Dendritic cell treated with granulocyte-macrophage colony-stimulating factor and Interleukin-4, amounts not matched to agents 40 ng/mL and 50 ng/mL, for 4 days (primary cell): Measurements from ENCODE around the gene SAP30.

Experiments
- H3K27ac Mint-ChIP-seq: one replicate; pipeline ENCODE4 v1.8.0; 2022; ENCODE audit warnings: mild to moderate bottlenecking, mixed read lengths
- H3K27me3 Mint-ChIP-seq: one replicate; pipeline ENCODE4 v1.8.0; 2022; ENCODE audit warnings: mild to moderate bottlenecking, mixed read lengths
- H3K36me3 Mint-ChIP-seq: one replicate; pipeline ENCODE4 v1.8.0; 2022; ENCODE audit warnings: low read depth, mixed read lengths
- H3K4me1 Mint-ChIP-seq: one replicate; pipeline ENCODE4 v1.8.0; 2022; ENCODE audit warnings: low read depth, mixed read lengths
- H3K4me3 Mint-ChIP-seq: one replicate; pipeline ENCODE4 v1.8.0; 2022; ENCODE audit warnings: mild to moderate bottlenecking, moderate library complexity, mixed read lengths
- H3K9me3 Mint-ChIP-seq: one replicate; pipeline ENCODE4 v1.8.0; 2022; ENCODE audit warnings: mixed read lengths
- intact Hi-C: fragments of 100-400 bp; cut with micrococcal nuclease; formaldehyde crosslinking; loops from one replicate; pipeline ENCODE4 v1.15.0; 2022

The SAP30 gene

DNA sequence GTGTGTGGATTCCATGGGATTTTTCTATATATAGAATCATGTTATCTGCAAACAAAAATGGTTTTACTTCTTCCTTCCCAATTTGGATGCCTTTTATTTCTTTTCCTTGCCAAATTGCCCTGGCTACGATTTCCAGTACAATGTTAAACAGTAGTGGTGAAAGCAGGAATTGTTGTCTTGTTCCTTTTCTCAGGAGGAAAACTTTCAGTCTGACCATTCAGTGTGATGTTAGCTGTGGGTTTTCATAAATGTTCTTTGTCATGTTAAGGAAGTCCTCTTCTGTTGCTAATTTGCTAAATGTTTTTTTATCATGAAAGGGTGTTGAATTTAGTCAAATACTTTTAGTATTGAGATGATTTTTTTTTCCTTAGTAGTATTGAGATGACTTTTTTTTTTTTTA lies 10.9 kb downstream of the SAP30 start:
- intact Hi-C loops: no loop called here
- Mint-ChIP-seq H3K4me1 (peaks cover 11% of the 10 kb centered on the region), H3K4me3 (no peak overlapping the region), H3K27me3 (no peaks in the 10 kb centered on the region), H3K36me3 (peaks cover 13% of the 10 kb centered on the region), H3K9me3 (no peaks in the 10 kb centered on the region), H3K27ac (no peak overlapping the region)

DNA sequence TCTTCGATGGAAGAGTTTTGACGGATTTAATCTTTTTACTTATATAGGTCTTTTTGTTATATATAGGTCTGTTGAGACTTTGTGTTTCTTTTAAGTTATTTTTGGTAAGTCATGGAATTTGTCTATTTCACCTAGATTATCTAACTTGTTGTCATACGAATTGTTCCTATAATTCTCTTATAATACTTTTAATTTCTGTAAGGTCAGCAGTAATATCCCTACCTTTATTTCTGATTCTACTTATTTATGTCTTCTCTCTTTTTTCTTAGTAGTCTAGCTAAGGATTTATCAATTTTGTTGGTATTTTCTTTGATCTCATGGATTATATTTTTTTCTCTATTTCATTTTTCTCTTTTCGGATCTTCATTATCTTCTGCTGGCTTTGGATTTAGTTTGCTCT lies 11.6 kb downstream of the SAP30 start:
- no peak overlapping the region for H3K4me3 Mint-ChIP-seq
- H3K9me3 Mint-ChIP-seq: no peaks in the 10 kb centered on the region
- intact Hi-C loops: no loop called here
- peaks cover 13% of the 10 kb centered on the region for H3K36me3 Mint-ChIP-seq
- H3K27me3 Mint-ChIP-seq: no peaks in the 10 kb centered on the region
- no peak overlapping the region for H3K27ac Mint-ChIP-seq
- peaks cover 11% of the 10 kb centered on the region for H3K4me1 Mint-ChIP-seq

DNA sequence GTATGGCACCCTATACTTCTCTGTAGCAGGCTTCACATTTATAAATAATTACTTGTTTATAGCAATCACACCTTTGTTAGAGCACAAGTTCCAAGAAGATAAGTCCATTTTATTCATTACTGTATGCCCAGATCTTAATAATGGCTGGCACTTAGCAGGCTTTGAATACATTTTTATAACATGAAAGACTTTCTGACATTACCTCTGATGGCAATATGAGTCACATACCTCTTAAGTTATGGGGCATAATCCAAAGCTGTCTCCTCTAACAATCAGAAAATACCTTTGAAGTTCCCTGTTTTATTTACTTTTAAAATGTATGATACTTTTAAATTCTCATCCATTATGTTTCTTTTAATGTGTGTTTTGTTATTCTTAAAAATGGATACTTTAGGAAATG lies 16.0 kb downstream of the SAP30 start:
- peaks cover 2% of the 10 kb centered on the region for H3K4me1 Mint-ChIP-seq
- H3K9me3 Mint-ChIP-seq: no peaks in the 10 kb centered on the region
- H3K27ac Mint-ChIP-seq: no peak overlapping the region
- no peak overlapping the region for H3K4me3 Mint-ChIP-seq
- no peaks in the 10 kb centered on the region for H3K27me3 Mint-ChIP-seq
- intact Hi-C loops: no loop called here
- H3K36me3 Mint-ChIP-seq: peaks cover 20% of the 10 kb centered on the region

DNA sequence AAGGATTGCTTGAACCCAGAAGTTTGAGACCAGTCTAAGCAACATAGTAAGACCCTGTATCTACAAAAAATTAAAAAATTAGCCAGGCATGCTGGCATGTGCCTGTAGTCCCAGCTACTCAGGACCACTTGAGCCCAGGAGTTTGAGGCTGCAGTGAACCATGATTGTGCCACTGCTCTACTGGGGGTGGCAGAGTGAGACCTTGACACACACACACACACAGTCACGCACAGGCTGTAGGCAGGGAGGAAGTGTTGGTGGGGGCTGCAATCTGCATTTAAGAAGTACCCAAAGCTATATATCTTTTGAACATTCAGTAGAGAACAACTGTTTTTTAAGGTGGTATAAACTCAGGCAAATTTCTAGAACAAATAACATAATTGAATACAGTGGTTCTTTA lies 20.9 kb downstream of the SAP30 start:
- Mint-ChIP-seq H3K27ac (no peak overlapping the region), H3K4me1 (no peaks in the 10 kb centered on the region), H3K9me3 (no peaks in the 10 kb centered on the region), H3K4me3 (no peak overlapping the region), H3K27me3 (no peaks in the 10 kb centered on the region), H3K36me3 (peaks cover 30% of the 10 kb centered on the region)
- intact Hi-C loops: no loop called here

DNA sequence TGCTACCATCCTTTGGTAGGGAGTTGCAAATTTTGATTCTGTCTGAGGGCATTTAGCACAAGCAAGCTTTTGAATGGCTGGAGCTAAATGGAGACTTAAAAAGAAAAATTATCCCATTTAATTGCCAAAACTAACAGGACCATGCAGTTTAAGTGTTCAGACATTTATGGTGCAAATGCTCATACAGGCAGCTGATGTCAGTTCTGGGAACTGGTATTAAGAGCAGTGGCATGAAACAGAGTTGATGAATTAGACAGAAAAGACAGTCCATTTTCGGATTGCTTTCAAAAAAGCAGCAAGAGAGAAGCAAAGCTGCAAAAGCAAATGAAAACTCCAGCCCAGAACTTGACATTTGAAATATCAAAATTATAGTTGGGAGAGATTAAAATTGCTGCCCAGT lies 26.9 kb downstream of the SAP30 start:
- intact Hi-C loops: no loop called here
- Mint-ChIP-seq H3K4me3 (no peak overlapping the region), H3K27me3 (no peaks in the 10 kb centered on the region), H3K27ac (no peak overlapping the region), H3K9me3 (no peaks in the 10 kb centered on the region), H3K36me3 (peaks cover 23% of the 10 kb centered on the region), H3K4me1 (no peaks in the 10 kb centered on the region)

DNA sequence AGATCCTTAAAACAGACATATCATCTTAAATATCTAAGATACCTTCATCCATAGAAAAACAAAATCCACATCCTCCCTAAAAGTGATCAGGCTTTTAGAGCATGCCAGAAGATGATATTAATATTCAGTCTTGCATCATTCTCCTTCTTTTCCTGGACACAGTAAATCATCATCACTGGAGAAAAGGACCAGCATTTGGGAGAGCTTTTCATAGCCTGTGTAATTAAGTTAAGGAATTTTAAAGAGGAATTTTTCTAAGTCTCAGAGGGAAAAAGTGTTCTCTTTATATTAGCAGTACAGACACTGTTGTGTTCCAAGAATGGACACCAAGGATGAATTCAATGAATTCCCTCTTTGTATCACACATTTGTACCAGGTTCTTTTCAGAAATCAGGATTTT lies 27.5 kb downstream of the SAP30 start:
- intact Hi-C loops: no loop called here
- H3K4me1 Mint-ChIP-seq: no peaks in the 10 kb centered on the region
- H3K27ac Mint-ChIP-seq: no peak overlapping the region
- H3K36me3 Mint-ChIP-seq: peaks cover 26% of the 10 kb centered on the region
- H3K27me3 Mint-ChIP-seq: no peaks in the 10 kb centered on the region
- H3K4me3 Mint-ChIP-seq: no peak overlapping the region
- H3K9me3 Mint-ChIP-seq: no peaks in the 10 kb centered on the region

DNA sequence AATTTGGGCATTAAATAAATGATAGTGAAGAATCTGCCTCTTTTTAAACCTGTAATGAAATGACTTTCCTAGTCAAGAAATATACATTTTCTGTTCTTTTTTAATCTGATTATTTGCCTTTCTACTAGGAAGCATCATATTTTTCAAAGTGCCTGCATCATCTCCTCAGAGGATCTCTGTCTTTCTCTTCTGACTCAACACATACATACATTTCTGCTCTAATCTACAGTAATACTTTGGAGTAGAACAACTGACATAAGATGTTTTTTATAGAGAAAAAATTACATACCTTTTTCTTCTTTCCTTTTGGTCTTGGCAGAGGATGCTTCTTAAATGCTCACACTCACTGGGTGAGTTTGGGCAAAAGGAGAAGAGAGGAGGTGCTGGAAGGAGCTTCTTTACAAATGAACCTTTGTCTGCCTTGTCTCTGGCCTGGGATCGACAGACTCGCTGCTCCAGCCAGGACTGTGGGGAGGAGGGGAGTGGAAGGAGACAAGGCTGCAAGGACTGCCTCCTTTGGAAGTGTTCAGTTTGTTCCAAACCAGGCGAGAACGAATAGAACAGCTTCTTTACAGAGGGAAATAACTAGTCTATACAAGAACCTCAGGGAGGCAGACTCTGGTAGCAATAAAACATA lies 28.1 kb downstream of the SAP30 start, which contains the start of gene SCRG1:
TSS of gene SCRG1 (minus strand) at position 338 of the 637 bp plus-strand sequence. CDS start 7,702 bp downstream, outside the sequence.
- intact Hi-C loops: no loop called here
- H3K4me3 Mint-ChIP-seq: no peak within 1 kb of the TSS
- peaks cover 31% of the 10 kb centered on the region for H3K36me3 Mint-ChIP-seq
- no peaks in the 10 kb centered on the region for H3K27me3 Mint-ChIP-seq
- H3K4me1 Mint-ChIP-seq: no peaks in the 10 kb centered on the region
- H3K9me3 Mint-ChIP-seq: no peaks in the 10 kb centered on the region
- no peak within 1 kb of the TSS for H3K27ac Mint-ChIP-seq

DNA sequence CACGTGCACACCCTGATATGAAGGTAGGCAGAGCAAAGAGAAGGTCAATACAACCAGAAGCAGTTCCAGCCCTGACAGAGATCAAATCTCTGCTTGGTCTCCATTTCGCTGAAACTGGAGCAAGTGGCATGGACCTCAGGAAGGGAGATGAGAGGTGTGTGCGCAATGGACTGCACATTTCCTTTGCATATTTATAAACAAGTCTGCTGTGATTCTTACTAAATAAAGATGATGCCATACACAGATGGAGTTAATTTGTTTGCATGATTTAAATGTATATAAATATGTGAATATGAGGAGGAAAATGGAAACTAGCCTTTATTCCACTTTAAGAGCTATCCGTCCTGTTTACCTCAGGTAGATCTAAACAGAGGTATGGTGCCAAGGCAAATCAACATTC lies 30.3 kb downstream of the SAP30 start:
- H3K27ac Mint-ChIP-seq: no peak overlapping the region
- intact Hi-C loops: no loop called here
- no peaks in the 10 kb centered on the region for H3K9me3 Mint-ChIP-seq
- no peaks in the 10 kb centered on the region for H3K27me3 Mint-ChIP-seq
- H3K4me3 Mint-ChIP-seq: no peak overlapping the region
- H3K4me1 Mint-ChIP-seq: no peaks in the 10 kb centered on the region
- H3K36me3 Mint-ChIP-seq: peaks cover 31% of the 10 kb centered on the region

DNA sequence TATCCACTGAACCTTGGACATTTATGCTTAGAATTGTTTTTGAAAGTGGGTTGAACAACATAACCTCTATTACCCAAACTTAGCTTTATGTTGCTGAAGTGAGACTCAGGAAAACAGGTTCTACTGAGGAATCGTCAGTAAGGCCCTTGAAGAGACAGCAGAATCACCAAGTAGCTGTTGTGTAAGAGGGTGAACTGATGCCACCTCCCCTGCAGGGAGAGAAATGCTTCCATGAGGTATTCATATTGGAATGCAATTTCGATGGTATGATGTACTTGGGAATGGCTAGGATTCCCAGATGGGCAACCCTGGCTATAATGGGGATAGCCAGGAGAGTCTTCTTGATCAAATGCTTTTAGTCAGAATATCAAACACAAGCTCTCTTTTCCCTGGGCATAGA lies 32.3 kb downstream of the SAP30 start:
- Mint-ChIP-seq H3K27ac (no peak overlapping the region), H3K9me3 (no peaks in the 10 kb centered on the region), H3K27me3 (no peaks in the 10 kb centered on the region), H3K4me3 (no peak overlapping the region), H3K36me3 (peaks cover 28% of the 10 kb centered on the region), H3K4me1 (no peaks in the 10 kb centered on the region)
- intact Hi-C loops: no loop called here

DNA sequence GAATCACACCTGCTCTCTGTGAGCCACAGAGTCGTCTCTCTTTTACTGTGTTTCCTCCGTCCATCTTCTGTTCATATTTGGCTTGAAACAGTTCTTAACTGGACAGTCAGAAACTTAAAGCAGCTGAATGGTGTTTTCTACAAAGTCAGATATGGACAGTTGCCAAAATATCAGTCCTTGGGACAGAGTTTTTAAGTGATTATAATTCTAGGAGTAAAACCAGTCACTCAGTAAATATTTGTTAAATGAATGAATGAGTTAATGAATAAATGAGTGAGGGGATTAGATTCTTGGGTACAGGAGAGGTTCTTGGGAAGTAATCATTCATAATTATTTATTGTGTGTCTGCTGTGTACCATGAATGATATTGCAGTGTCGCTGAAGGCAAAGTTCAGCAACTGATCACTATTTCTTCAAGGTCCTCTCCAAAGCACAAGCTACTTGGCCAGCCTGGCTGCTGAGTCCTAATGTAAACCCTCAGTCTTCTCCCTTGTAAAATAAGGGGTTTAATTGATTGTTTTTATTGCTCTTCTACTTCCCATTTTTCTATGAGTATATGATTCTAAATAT lies 33.6 kb downstream of the SAP30 start:
- H3K4me1 Mint-ChIP-seq: no peaks in the 10 kb centered on the region
- H3K27me3 Mint-ChIP-seq: no peaks in the 10 kb centered on the region
- peaks cover 29% of the 10 kb centered on the region for H3K36me3 Mint-ChIP-seq
- no peaks in the 10 kb centered on the region for H3K9me3 Mint-ChIP-seq
- intact Hi-C loops: no loop called here
- no peak overlapping the region for H3K4me3 Mint-ChIP-seq
- H3K27ac Mint-ChIP-seq: no peak overlapping the region

DNA sequence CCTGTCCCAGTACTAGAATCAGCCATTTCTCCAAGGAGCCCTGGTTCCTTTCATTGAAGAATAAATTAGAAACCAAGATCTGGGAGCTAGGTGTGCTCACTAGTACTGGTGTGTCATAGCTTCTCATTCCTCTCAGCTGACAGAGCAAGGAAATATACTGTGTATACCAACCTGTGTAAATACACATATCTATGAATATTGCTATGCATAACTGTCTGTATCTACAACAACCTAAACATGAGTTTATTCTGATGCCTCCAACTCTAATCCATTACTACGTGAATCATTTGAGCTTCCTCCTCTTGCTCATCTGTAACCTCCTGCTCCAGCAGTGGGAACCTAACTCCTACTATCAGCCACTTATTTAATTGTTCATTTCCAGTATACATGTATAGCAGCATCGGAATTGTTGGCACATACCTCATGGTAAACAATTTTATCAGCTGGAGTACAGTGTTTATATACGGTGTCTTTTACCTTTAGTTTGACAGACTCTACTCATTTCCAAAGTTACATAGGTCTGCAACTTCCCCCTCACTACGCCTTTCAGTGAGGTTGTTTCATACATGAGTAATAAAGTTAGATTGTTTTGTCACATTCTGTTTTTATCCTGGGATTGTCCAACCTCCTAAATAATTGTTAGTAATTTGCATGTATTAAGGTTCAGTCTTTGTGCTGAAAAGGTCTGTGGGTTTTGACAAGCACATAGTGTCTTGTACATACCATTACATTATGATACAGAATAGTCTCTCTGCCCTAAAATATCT lies 35.3 kb downstream of the SAP30 start:
- no peak overlapping the region for H3K27ac Mint-ChIP-seq
- H3K4me3 Mint-ChIP-seq: no peak overlapping the region
- no peaks in the 10 kb centered on the region for H3K4me1 Mint-ChIP-seq
- H3K36me3 Mint-ChIP-seq: peaks cover 36% of the 10 kb centered on the region
- intact Hi-C loops: no loop called here
- H3K27me3 Mint-ChIP-seq: no peaks in the 10 kb centered on the region
- no peaks in the 10 kb centered on the region for H3K9me3 Mint-ChIP-seq

DNA sequence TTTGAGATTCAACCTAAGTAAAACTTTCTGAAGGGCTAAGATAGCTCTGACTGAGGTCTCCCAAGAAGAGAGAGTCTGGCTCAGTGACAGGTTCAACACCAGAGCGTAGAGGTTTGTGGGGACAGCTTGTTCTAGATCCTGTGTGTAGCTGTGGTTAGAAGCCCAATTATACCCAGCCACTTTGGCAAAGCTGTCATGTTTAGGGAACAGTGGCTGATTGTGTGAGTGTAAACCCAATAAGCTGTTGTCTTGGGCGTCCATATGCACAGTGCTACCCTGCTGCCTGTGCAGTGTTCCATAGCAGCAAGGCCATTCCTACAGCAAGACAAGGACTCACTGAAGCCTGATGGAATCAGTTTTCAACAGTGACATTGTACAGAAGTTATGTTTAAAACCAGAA lies 39.3 kb downstream of the SAP30 start:
- H3K27ac Mint-ChIP-seq: no peak overlapping the region

DNA sequence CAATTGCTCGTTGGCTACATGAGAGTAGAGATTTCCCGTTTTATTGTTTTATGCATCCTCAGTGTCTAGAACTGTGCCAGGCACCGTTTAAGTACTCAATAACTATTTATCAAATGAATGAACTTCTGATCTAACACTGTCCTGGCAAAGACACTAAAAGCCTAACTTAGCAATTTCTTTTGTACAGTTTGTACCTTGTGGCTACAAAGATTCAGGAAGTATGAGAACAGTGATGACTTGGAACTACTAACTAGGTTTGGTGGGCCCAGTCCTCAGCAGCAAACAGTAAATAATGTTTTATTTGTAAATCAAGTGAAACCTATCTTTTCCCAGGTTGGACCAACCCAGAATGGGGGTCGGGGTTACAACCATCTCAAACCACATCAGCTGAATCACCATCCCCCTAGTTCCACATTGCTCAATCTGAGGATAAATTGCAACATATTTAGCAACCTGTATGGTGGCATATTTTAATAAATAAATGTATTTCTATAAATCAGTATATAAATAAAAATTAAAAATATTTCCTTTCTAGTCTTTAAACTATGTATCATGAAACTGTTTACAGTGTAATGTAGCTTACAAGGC lies 40.4 kb downstream of the SAP30 start:
- H3K4me1 Mint-ChIP-seq: peaks cover 40% of the 10 kb centered on the region
- H3K36me3 Mint-ChIP-seq: peaks cover 9% of the 10 kb centered on the region
- intact Hi-C loops: no loop called here
- H3K27me3 Mint-ChIP-seq: no peaks in the 10 kb centered on the region
- no peak overlapping the region for H3K27ac Mint-ChIP-seq
- no peak overlapping the region for H3K4me3 Mint-ChIP-seq
- no peaks in the 10 kb centered on the region for H3K9me3 Mint-ChIP-seq

More for the DNA sequence above, 39.3 kb downstream of the SAP30 start:
- intact Hi-C loops: no loop called here
- no peaks in the 10 kb centered on the region for H3K27me3 Mint-ChIP-seq
- H3K4me1 Mint-ChIP-seq: peaks cover 33% of the 10 kb centered on the region
- no peaks in the 10 kb centered on the region for H3K9me3 Mint-ChIP-seq
- H3K4me3 Mint-ChIP-seq: no peak overlapping the region
- H3K36me3 Mint-ChIP-seq: peaks cover 19% of the 10 kb centered on the region

DNA sequence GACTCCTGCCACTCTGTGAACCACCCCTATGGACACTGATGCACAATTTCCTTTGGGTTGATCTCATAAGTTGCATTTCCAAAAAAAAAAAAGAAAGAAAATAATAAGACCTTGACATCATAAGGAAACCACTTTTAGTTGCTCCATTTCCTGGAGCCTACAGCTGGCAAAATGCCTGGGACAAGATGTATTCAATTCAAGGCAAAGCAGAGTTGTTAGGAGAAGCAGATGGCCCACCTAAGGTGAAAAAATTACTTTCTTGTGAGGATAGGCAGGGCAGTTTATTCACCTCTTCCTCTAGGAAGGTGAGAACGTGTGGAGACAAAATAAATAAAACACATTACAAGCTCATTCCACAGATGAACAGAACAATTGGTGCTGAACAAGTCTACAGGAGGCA lies 42.3 kb downstream of the SAP30 start:
- no peak overlapping the region for H3K4me3 Mint-ChIP-seq
- no peak overlapping the region for H3K27ac Mint-ChIP-seq
- no peaks in the 10 kb centered on the region for H3K27me3 Mint-ChIP-seq
- peaks cover 46% of the 10 kb centered on the region for H3K4me1 Mint-ChIP-seq
- peaks cover 8% of the 10 kb centered on the region for H3K36me3 Mint-ChIP-seq
- intact Hi-C loops: no loop called here
- no peaks in the 10 kb centered on the region for H3K9me3 Mint-ChIP-seq
